Body of pancreas (tissue), 4 donors: ENCODE measurements around the gene WFDC12.

Experiments
- CTCF ChIP-seq, 7 experiments: fragments of 450-650 bp in 4 of 7; fragments of 200-600 bp in 3 of 7; sonication (generic) in 3 of 7; IDR thresholded peaks; one replicate each; pipeline ENCODE4 v1.5.1; 2016 to 2019; ENCODE audit warnings: antibody characterized with exemption in 7 of 7
- POLR2A ChIP-seq, 3 donors: fragments of 450-650 bp; IDR thresholded peaks; one replicate each; pipeline ENCODE4 v1.6.1; 2016; ENCODE audit warnings: antibody characterized with exemption in 3 of 3, mild to moderate bottlenecking in 2 of 3

- TF ChIP-seq CTCF (IDR thresholded peaks at IDR 0.05) (no peak), POLR2A (IDR thresholded peaks at IDR 0.05) (no peak)
Measured at GRCh38 chr20:45118028-45118427, 6.2 kb downstream of the WFDC12 start.
